Astrocyte of the spinal cord (primary cell): Measurements from ENCODE around the gene CLCA2.

Source experiments
- DNase-seq: peaks from one replicate; pipeline ENCODE4 v3.0.0; 2011; ENCODE audit warnings: low read depth, low spot score
- H3K4me3 ChIP-seq: 2 replicates; pipeline ENCODE4 v1.5.1; 2011; ENCODE audit warnings: low read depth, mild to moderate bottlenecking, low read length, moderate library complexity
- in situ Hi-C: cut with HindIII; loops from 2 replicates; pipeline ENCODE4 v1.10.0; 2017; ENCODE audit warnings: low sequenced_read_pairs
- TF ChIP-seq, protein P1 (sequence below): IDR thresholded peaks from 2 replicates; pipeline ENCODE4 v1.5.1; 2012; ENCODE audit warnings: low read depth, mild to moderate bottlenecking, low read length, inconsistent platforms

The CLCA2 gene, protein sequence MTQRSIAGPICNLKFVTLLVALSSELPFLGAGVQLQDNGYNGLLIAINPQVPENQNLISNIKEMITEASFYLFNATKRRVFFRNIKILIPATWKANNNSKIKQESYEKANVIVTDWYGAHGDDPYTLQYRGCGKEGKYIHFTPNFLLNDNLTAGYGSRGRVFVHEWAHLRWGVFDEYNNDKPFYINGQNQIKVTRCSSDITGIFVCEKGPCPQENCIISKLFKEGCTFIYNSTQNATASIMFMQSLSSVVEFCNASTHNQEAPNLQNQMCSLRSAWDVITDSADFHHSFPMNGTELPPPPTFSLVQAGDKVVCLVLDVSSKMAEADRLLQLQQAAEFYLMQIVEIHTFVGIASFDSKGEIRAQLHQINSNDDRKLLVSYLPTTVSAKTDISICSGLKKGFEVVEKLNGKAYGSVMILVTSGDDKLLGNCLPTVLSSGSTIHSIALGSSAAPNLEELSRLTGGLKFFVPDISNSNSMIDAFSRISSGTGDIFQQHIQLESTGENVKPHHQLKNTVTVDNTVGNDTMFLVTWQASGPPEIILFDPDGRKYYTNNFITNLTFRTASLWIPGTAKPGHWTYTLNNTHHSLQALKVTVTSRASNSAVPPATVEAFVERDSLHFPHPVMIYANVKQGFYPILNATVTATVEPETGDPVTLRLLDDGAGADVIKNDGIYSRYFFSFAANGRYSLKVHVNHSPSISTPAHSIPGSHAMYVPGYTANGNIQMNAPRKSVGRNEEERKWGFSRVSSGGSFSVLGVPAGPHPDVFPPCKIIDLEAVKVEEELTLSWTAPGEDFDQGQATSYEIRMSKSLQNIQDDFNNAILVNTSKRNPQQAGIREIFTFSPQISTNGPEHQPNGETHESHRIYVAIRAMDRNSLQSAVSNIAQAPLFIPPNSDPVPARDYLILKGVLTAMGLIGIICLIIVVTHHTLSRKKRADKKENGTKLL

DNA sequence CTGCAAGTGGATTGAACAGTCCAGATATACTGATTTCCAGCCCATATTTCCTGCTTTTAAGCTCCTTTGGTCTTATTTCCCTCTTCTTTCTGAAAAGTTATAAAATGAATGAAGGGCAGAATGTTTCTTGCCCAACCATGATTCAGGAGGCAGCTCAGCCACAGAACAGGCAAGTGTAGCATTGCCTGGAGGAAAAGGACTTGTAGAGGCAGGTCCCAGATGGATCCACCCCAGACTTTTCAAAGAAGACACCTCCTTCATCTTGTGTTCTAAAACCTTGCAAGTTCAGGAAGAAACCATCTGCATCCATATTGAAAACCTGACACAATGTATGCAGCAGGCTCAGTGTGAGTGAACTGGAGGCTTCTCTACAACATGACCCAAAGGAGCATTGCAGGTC, at the start of gene CLCA2:
TSS of gene CLCA2 (plus strand) at position 299 of the 400 bp plus-strand sequence. CDS start at position 376, 77 bp downstream.
- no peak for DNase-seq
- no peak within 1 kb of the TSS for H3K4me3 ChIP-seq
- TF ChIP-seq, protein P1, sequence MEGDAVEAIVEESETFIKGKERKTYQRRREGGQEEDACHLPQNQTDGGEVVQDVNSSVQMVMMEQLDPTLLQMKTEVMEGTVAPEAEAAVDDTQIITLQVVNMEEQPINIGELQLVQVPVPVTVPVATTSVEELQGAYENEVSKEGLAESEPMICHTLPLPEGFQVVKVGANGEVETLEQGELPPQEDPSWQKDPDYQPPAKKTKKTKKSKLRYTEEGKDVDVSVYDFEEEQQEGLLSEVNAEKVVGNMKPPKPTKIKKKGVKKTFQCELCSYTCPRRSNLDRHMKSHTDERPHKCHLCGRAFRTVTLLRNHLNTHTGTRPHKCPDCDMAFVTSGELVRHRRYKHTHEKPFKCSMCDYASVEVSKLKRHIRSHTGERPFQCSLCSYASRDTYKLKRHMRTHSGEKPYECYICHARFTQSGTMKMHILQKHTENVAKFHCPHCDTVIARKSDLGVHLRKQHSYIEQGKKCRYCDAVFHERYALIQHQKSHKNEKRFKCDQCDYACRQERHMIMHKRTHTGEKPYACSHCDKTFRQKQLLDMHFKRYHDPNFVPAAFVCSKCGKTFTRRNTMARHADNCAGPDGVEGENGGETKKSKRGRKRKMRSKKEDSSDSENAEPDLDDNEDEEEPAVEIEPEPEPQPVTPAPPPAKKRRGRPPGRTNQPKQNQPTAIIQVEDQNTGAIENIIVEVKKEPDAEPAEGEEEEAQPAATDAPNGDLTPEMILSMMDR, result no peak
- in situ Hi-C loops, result no loop called here

DNA sequence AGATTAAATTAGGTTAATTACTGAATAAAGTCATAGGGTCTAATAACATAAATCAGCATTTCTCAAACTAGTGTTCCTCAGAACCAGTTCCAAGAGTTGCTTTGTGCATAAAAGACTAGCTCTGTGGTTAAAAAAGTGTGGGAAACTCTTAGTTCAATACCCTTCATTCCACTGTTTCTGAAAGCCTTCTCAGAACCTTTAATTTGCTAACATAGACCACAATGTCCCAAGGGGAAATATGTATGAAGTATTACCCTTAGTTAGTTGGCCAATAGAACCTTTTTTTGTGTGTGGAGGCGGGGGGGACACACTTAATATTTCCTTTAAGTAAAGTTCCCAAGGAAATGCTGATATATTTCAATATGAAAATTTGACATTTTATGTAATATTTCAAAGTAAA, 48.3 kb upstream of the CLCA2 start:
- in situ Hi-C loops, result no loop called here
- TF ChIP-seq, protein P1, result no peak
- H3K4me3 ChIP-seq, result no peak overlapping the region
- DNase-seq, result no peak

DNA sequence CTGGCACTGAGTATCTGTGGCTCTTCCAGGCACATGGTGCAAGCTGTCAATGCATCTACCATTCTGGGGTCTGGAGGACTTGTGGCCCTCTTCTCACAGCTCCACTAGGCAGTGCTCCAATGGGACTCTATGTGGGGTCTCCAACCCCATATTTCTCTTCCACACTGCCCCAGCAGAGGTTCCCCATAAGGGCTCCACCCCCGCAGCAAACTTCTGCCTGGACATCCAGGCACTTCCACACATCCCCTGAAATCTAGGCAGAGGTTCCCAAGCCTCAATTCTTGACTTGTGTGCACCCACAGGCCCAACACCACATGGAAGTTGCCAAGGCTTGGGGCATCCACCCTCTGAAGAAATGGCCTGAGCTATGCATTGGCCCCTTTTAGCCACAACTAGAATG, 46.6 kb upstream of the CLCA2 start:
- no peak overlapping the region for H3K4me3 ChIP-seq
- in situ Hi-C loops, result no loop called here
- TF ChIP-seq, protein P1, result no peak
- DNase-seq, result no peak

DNA sequence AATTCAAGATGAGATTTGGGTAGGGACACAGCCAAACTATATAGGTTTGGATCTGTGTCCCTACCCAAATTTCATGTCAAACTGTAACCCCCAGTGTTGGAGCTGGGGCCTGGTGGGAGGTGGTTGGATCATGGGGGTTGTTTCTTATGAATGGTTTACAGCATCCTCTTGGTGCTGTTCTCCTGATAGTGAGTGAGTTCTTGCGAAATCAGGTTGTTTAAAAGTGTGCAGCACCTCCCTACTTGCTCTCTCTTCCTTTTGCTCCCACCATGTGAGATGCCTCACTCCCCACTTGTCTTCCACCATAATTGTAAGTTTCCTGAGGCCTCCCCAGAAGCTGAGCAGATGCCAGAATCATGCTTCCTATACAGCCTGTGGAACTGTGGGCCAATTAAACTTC, 45.2 kb upstream of the CLCA2 start:
- TF ChIP-seq, protein P1, result no peak
- no peak for DNase-seq
- in situ Hi-C loops, result no loop called here
- no peak overlapping the region for H3K4me3 ChIP-seq

DNA sequence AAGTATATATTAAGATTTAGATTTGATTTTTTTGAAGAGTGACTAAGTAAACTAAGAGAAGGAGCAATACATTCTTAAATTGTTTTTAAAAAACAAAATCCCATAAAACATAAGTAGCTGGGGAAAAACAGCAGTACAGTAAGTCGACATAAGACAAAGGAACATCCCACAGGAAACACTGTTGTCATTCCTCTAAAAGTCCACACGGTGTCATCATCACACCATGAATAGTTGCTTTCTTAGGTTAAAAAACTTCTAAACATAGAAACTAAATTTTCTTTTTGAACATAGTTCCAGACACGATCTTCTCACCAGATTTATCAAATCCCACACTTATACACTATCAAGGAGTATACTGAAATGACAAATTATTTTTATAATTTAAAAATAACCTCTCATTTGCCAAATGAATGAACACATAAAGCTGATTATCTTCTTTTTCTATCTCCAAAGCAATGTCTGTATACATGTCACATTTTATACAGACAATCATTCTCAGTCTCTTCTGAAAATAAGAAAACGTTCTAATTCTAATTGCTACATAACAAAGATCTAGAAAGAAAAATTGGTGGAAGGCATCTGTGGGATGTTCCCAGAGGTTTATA, 43.6 kb upstream of the CLCA2 start:
- H3K4me3 ChIP-seq, result no peak overlapping the region
- in situ Hi-C loops, result no loop called here
- TF ChIP-seq, protein P1, result peak; percentile 60
- DNase-seq, result peak; percentile 85

DNA sequence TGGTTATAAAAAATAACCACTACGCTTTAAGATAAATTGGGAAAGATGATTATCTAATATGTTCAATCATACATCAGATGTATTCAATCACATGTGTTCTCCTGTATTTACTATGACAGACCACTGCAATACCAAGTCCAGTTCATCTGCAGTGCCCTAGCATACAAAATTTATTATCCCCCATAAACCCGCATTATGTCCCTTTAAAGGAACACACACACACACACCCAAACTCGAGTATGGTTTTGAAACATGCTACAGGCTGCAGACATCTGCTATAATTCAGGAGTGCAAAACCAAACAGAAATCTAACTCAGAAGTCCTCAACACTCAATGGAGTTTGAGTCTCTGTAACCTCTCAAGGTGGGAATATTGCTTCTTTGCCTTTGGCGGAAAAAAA, 42.7 kb upstream of the CLCA2 start:
- TF ChIP-seq, protein P1, result no peak
- no peak for DNase-seq
- H3K4me3 ChIP-seq, result no peak overlapping the region
- in situ Hi-C loops, result no loop called here
